Gastrocnemius medialis (tissue), 4 donors: ENCODE measurements around the gene TNS3. TPM values are rescaled to one million over a fixed set of nuclear protein-coding genes. Genes with fewer than 3 reads are reported as not detected.
"Not testable (repeated sequence)": the region's sequence is repeated elsewhere in the genome, so short reads cannot be mapped to it uniquely, and the experiment has no call there.

Experiments
- ATAC-seq, 2 donors: fragments of 150-250 bp; one replicate each; pipeline ENCODE4 v1.9.1; 2016
- DNase-seq, 2 donors: peaks; one replicate each; pipeline ENCODE4 v3.0.0-alpha.2; 2019
- H3K27ac ChIP-seq, 4 donors: fragments of 200-600 bp; sonication (generic); 1 replicate in 1 of 4; 2 replicates in 3 of 4; pipeline ENCODE4 v1.5.1; 2016 to 2018; ENCODE audit warnings: mild to moderate bottlenecking in 2 of 4, moderate library complexity in 1 of 4
- H3K27me3 ChIP-seq, 3 donors: fragments of 200-600 bp; sonication (generic) in 2 of 3; 1 replicate in 1 of 3; 2 replicates in 2 of 3; pipeline versions ENCODE4 v1.5.1 to v1.6.0; 2016 to 2019; ENCODE audit warnings: mild to moderate bottlenecking in 1 of 3, moderate library complexity in 1 of 3
- H3K36me3 ChIP-seq, 2 donors: fragments of 200-600 bp; sonication (generic) in 1 of 2; one replicate each; pipeline ENCODE4 v1.5.1; 2017 to 2018
- H3K4me1 ChIP-seq, 2 donors: fragments of 200-600 bp; sonication (generic) in 1 of 2; one replicate each; pipeline ENCODE4 v1.5.1; 2016 to 2017; ENCODE audit warnings: mild to moderate bottlenecking in 2 of 2
- H3K4me3 ChIP-seq, 4 donors: fragments of 200-600 bp; sonication (generic) in 3 of 4; 1 replicate in 1 of 4; 2 replicates in 3 of 4; pipeline ENCODE4 v1.5.1; 2016 to 2019; ENCODE audit warnings: mild to moderate bottlenecking in 2 of 4
- H3K9me3 ChIP-seq, 3 donors: fragments of 200-600 bp; sonication (generic) in 2 of 3; 1 replicate in 1 of 3; 2 replicates in 2 of 3; pipeline ENCODE4 v1.5.1; 2016 to 2019
- CTCF ChIP-seq, 5 experiments: fragments of 450-650 bp in 3 of 5; fragments of 200-600 bp in 2 of 5; sonication (generic) in 2 of 5; IDR thresholded peaks in 4 of 5; conservative IDR thresholded peaks in 1 of 5; 1 replicate in 4 of 5; 2 replicates in 1 of 5; pipeline ENCODE4 v1.5.1; 2016 to 2019; ENCODE audit warnings: antibody characterized with exemption in 5 of 5, mild to moderate bottlenecking in 3 of 5, moderate library complexity in 3 of 5
- POLR2A ChIP-seq, 2 donors: fragments of 450-650 bp; IDR thresholded peaks; one replicate each; pipeline ENCODE4 v1.6.1; 2017; ENCODE audit warnings: antibody characterized with exemption in 2 of 2, mild to moderate bottlenecking in 2 of 2, moderate library complexity in 2 of 2
- in situ Hi-C, 4 donors: fragments of 200-750 bp; cut with MboI; loops; one replicate each; pipeline versions ENCODE4 v1.15.0 to v1.8.0; 2017; ENCODE audit warnings: low sequenced_read_pairs in 4 of 4
- intact Hi-C: fragments of 100-400 bp; cut with DNase I; formaldehyde crosslinking; loops from one replicate; pipeline ENCODE4 v1.15.1; 2023; ENCODE audit warnings: low total_unique reads
- total RNA-seq, 4 donors: library from RNA; depleted of rRNA; stranded (reverse); fragments of >200 nt; gene quantifications; one replicate each; pipeline versions ENCODE4 v1.1.0 to v1.2.3, GENCODE V29; 2016

TNS3 gene
- total RNA-seq, 4 donors from 2014 or later, result 39.4 to 64.3 (median 50.5) TPM

DNA sequence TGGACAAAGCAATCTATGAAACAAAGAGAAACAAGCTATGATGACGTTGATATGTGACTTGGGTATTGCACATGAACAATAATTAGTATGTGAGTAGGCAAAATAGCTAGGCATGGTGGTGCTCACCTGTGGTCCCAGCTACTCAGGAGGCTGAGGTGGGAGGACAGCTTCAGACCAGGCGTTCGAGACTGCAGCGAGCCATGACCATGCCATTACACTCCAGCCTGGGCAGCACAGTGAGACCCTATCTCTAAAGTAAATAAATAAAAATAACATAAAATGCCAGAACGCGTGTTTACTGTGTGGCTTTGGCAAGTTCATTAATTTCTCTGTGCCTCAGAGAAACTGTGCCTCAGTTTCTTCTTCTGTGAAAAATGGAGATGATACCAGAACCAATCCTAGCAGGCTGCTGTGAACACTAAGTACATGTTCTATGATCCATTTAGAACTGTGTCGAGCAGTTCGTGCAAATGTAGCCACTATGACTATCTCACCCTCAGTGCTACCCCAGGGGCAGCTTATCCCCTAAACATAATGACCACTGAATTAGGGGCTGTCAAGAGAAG is 9.3 kb upstream of the TNS3 start:
- Histone ChIP-seq H3K4me1 (no peaks in the 10 kb centered on the region), H3K27ac (no peak overlapping the region), H3K4me3 (no peak overlapping the region), H3K9me3 (no peaks in the 10 kb centered on the region), H3K27me3 (no peaks in the 10 kb centered on the region), H3K36me3 (no peaks in the 10 kb centered on the region)
- no peak for ATAC-seq
- TF ChIP-seq CTCF (IDR thresholded peaks at IDR 0.05 in 4 of 5, conservative IDR thresholded peaks at IDR 0.05 in 1 of 5) (no peak), POLR2A (IDR thresholded peaks at IDR 0.05) (no peak)
- in situ Hi-C loops (loop anchor here in 3 of 4 donors (25.0 kb wide), 2 partner anchors 154 to 221 kb away; no protein-coding TSS in a partner anchor), intact Hi-C loops (no loop called here)
- DNase-seq, result no peak

DNA sequence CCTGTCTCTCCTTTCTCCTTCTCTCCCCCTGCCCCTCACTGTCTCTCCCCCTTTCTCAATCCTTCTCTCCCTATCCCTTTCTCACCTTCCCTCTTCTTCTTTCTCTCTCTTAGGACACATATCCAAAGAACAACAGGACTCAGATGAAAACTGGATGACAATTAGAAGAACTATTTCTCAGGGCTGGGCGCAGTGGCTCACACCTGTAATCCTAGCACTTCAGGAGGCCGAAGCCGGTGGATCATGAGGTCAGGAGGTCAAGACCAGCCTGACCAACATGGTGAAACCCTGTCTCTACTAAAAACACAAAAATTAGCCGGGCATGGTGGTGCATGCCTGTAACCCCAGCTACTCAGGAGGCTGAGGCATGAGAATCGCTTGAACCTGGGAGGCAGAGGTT is 8.3 kb upstream of the TNS3 start:
- H3K4me3 ChIP-seq, H3K27ac ChIP-seq, H3K36me3 ChIP-seq, DNase-seq, H3K27me3 ChIP-seq, H3K4me1 ChIP-seq, H3K9me3 ChIP-seq, intact Hi-C loops, ATAC-seq: not testable (repeated sequence)
- in situ Hi-C loops, result loop anchor here in 3 of 4 donors (25.0 kb wide), 2 partner anchors 153 to 222 kb away; no protein-coding TSS in a partner anchor

GRCh38 chr7:47588704-47589225 is 6.9 kb upstream of the TNS3 start:
- Histone ChIP-seq H3K27ac (no peak overlapping the region), H3K9me3 (no peaks in the 10 kb centered on the region), H3K36me3 (no peaks in the 10 kb centered on the region), H3K27me3 (no peaks in the 10 kb centered on the region), H3K4me3 (no peak overlapping the region), H3K4me1 (no peaks in the 10 kb centered on the region)
- intact Hi-C loops (loop anchor here (10.0 kb wide), 1 partner anchor 226 kb away; no protein-coding TSS in a partner anchor), in situ Hi-C loops (loop anchor here in 3 of 4 donors (25.0 kb wide), 2 partner anchors 151 to 224 kb away; no protein-coding TSS in a partner anchor)
- TF ChIP-seq CTCF (IDR thresholded peaks at IDR 0.05 in 4 of 5, conservative IDR thresholded peaks at IDR 0.05 in 1 of 5), result no peak
- TF ChIP-seq POLR2A (IDR thresholded peaks at IDR 0.05), result no peak
- DNase-seq (no peak), ATAC-seq (no peak)

GRCh38 chr7:47587976-47588375 is 6.1 kb upstream of the TNS3 start:
- Histone ChIP-seq H3K4me3 (no peak overlapping the region), H3K4me1 (peaks cover under 1 to 5% of the 10 kb centered on the region in 2 donors), H3K9me3 (no peaks in the 10 kb centered on the region), H3K36me3 (no peaks in the 10 kb centered on the region), H3K27me3 (peaks cover 0 to 1% (median 0%) of the 10 kb centered on the region in 3 donors), H3K27ac (no peak overlapping the region)
- ATAC-seq, result no peak
- in situ Hi-C loops, result loop anchor here in 3 of 4 donors (25.0 kb wide), 2 partner anchors 151 to 224 kb away; no protein-coding TSS in a partner anchor
- TF ChIP-seq POLR2A (IDR thresholded peaks at IDR 0.05), result no peak
- TF ChIP-seq CTCF (IDR thresholded peaks at IDR 0.05 in 4 of 5, conservative IDR thresholded peaks at IDR 0.05 in 1 of 5), result no peak
- no peak for DNase-seq
- intact Hi-C loops, result loop anchor here (10.0 kb wide), 1 partner anchor 227 kb away; no protein-coding TSS in a partner anchor

DNA sequence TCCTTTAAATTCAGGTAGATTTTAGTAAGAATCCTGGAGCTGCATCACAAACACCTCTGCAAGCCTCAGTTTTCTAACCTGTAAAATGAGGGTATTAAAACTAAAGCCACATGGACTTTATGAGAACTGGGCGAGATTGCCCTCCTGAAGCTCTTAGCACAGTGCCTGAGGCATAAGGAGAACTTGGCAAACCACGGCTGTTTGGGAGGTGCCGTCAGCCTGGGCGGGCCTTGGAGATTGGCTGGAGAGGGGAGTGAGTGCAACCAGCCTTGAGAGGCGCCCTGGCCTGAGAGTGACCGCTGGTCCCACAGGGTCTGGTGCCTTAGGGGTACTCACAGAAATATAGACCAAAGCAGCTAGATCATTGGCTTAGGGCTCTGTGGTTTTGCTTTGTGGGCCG is 5.4 kb upstream of the TNS3 start:
- intact Hi-C loops, result loop anchor here (10.0 kb wide), 1 partner anchor 227 kb away; no protein-coding TSS in a partner anchor
- no peak for ATAC-seq
- no peak for DNase-seq
- Histone ChIP-seq H3K4me3 (no peak overlapping the region), H3K4me1 (peaks cover 7% of the 10 kb centered on the region in 2 donors), H3K27me3 (peaks cover 0 to 3% (median 0%) of the 10 kb centered on the region in 3 donors), H3K9me3 (no peaks in the 10 kb centered on the region), H3K36me3 (no peaks in the 10 kb centered on the region), H3K27ac (no peak overlapping the region)
- TF ChIP-seq CTCF (IDR thresholded peaks at IDR 0.05 in 4 of 5, conservative IDR thresholded peaks at IDR 0.05 in 1 of 5), result no peak
- no peak for TF ChIP-seq POLR2A (IDR thresholded peaks at IDR 0.05)
- in situ Hi-C loops, result loop anchor here in 3 of 4 donors (25.0 kb wide), 2 partner anchors 150 to 225 kb away; no protein-coding TSS in a partner anchor
